HCT116 (cell line): ENCODE data around the gene SMURF1. TPM values are rescaled to one million over a fixed set of nuclear protein-coding genes. Genes with fewer than 3 reads are reported as not detected.

ENCODE experiments used
- ATAC-seq: fragments of 200-7000 bp; cut with Tn5 transposase; 2 replicates; pipeline ENCODE4 v1.9.1; 2020; ENCODE audit warnings: mild to moderate bottlenecking, moderate library complexity
- BruUV-seq: library from RNA; stranded (reverse); fragments of 400-500 nt; replicated peaks from 2 replicates; lab custom pipeline; 2021; lab: Mats Ljungman, UMichigan
- CTCF ChIA-PET: fragments of 300-600 bp; sonication (Branson Sonifier 250); formaldehyde crosslinking; loops from one replicate; lab custom pipeline; 2021; ENCODE audit warnings: antibody characterized with exemption; lab: Charles Lee
- POLR2A ChIA-PET: fragments of 300-600, 350-600 bp; sonication (Branson Sonifier 250); formaldehyde crosslinking; loops from one replicate; lab custom pipeline; 2021; ENCODE audit warnings: antibody characterized with exemption; lab: Charles Lee
- RAD21 ChIA-PET, 2 experiments: fragments of 300-600 bp; sonication (Branson Sonifier 250); formaldehyde crosslinking; loops; one replicate each; lab custom pipeline; 2023; ENCODE audit warnings: low total read pairs in 2 of 2; ENCODE audit not compliant: uncharacterized antibody in 2 of 2, unreplicated experiment in 2 of 2, low non-redundant PET in 1 of 2; lab: Charles Lee
- DNase-seq: peaks from one replicate; pipeline ENCODE4 v3.0.0-alpha.2; 2010; ENCODE audit warnings: low read depth, low spot score
- H2AFZ ChIP-seq: fragments of 200-600 bp; shearing (Covaris generic), sonication (generic); 2 replicates; pipeline ENCODE4 v1.6.1; 2017; ENCODE audit warnings: low read depth, mixed run types, mixed read lengths, antibody characterized with exemption, low read length; ENCODE audit not compliant: poor library complexity, severe bottlenecking
- H3K27ac ChIP-seq: 2 replicates; pipeline ENCODE4 v1.5.1; 2012; ENCODE audit warnings: low read depth, low read length
- H3K27me3 ChIP-seq: fragments of 200-600 bp; sonication (generic); 2 replicates; pipeline ENCODE4 v1.6.1; 2016; ENCODE audit warnings: mixed run types, low read length, mixed read lengths; ENCODE audit not compliant: insufficient read depth
- H3K36me3 ChIP-seq, 2 experiments: fragments of 200-500 bp in 1 of 2; fragments of 200-600 bp in 1 of 2; sonication (Bioruptor generic) in 1 of 2; sonication (generic) in 1 of 2; 2 replicates each; pipeline versions ENCODE4 v1.5.1 to v1.6.1; 2014 to 2016; ENCODE audit warnings: low read length in 2 of 2, inconsistent platforms in 1 of 2, mixed read lengths in 1 of 2, mixed run types in 1 of 2; ENCODE audit not compliant: insufficient read depth in 2 of 2, control insufficient read depth in 1 of 2
- H3K4me1 ChIP-seq, 2 experiments: fragments of 200-600 bp in 1 of 2; sonication (generic) in 1 of 2; 2 replicates each; pipeline versions ENCODE4 v1.5.1 to v1.6.1; 2012 to 2017; ENCODE audit warnings: low read length in 2 of 2, inconsistent platforms in 1 of 2, mild to moderate bottlenecking in 1 of 2, mixed read lengths in 1 of 2, mixed run types in 1 of 2, moderate library complexity in 1 of 2; ENCODE audit not compliant: insufficient read depth in 2 of 2, control insufficient read depth in 1 of 2
- H3K4me2 ChIP-seq: fragments of 200-600 bp; sonication (generic); 2 replicates; pipeline ENCODE4 v1.6.1; 2017; ENCODE audit warnings: mixed run types, low read length, mixed read lengths
- H3K4me3 ChIP-seq, 2 experiments: fragments of 200-600 bp in 1 of 2; sonication (generic) in 1 of 2; replicated peaks in 1 of 2; 2 replicates each; pipeline ENCODE4 v1.5.1; 2011 to 2016; ENCODE audit warnings: low read length in 2 of 2, control low read depth in 1 of 2, low read depth in 1 of 2, mild to moderate bottlenecking in 1 of 2, mixed read lengths in 1 of 2, mixed run types in 1 of 2
- H3K79me2 ChIP-seq: fragments of 200-600 bp; sonication (generic); 2 replicates; pipeline ENCODE4 v1.6.1; 2017; ENCODE audit warnings: mild to moderate bottlenecking, mixed run types, low read length, moderate library complexity, mixed read lengths; ENCODE audit not compliant: insufficient read depth
- H3K9ac ChIP-seq: fragments of 200-600 bp; sonication (generic); 2 replicates; pipeline ENCODE4 v1.6.1; 2016; ENCODE audit warnings: low read length, mixed read lengths
- H3K9me2 ChIP-seq: fragments of 200-600 bp; sonication (generic), shearing (Covaris generic); 2 replicates; pipeline ENCODE4 v1.6.1; 2017; ENCODE audit warnings: mixed run types, mild to moderate bottlenecking, moderate library complexity; ENCODE audit not compliant: insufficient read depth
- H3K9me3 ChIP-seq, 2 experiments: fragments of 200-500 bp in 1 of 2; fragments of 200-600 bp in 1 of 2; sonication (Bioruptor generic) in 1 of 2; sonication (generic) in 1 of 2; 2 replicates each; pipeline ENCODE4 v1.6.1; 2014 to 2017; ENCODE audit warnings: low read length in 2 of 2, mixed read lengths in 2 of 2, inconsistent platforms in 1 of 2, low read depth in 1 of 2, mild to moderate bottlenecking in 1 of 2, mixed run types in 1 of 2, moderate library complexity in 1 of 2; ENCODE audit not compliant: control insufficient read depth in 1 of 2, insufficient read depth in 1 of 2
- H4K20me1 ChIP-seq: fragments of 200-600 bp; sonication (generic), shearing (Covaris generic); 2 replicates; pipeline ENCODE4 v1.6.1; 2017; ENCODE audit warnings: mixed run types, mild to moderate bottlenecking, moderate library complexity; ENCODE audit not compliant: insufficient read depth
- CBX3 ChIP-seq: IDR thresholded peaks from 2 replicates; pipeline ENCODE4 v1.6.1; 2012; ENCODE audit warnings: low read depth
- CEBPB ChIP-seq: IDR thresholded peaks from 2 replicates; pipeline ENCODE4 v1.6.1; 2012; ENCODE audit warnings: low read depth
- CTCF ChIP-seq, 3 experiments: fragments of 200-600 bp in 1 of 3; sonication (generic) in 1 of 3; IDR thresholded peaks in 2 of 3; conservative IDR thresholded peaks in 1 of 3; 2 replicates each; pipeline ENCODE4 v1.5.1; 2012 to 2017; ENCODE audit warnings: low read depth in 2 of 3, low read length in 2 of 3, antibody characterized with exemption in 1 of 3, borderline replicate concordance in 1 of 3, control low read depth in 1 of 3, mild to moderate bottlenecking in 1 of 3, mixed read lengths in 1 of 3, mixed run types in 1 of 3, moderate library complexity in 1 of 3; ENCODE audit not compliant: insufficient read depth in 1 of 3
- EGR1 ChIP-seq: IDR thresholded peaks from 2 replicates; pipeline ENCODE4 v1.6.1; 2012; ENCODE audit warnings: low read depth
- EZH2 ChIP-seq: fragments of 200-600 bp; sonication (generic); IDR thresholded peaks from 2 replicates; pipeline ENCODE4 v1.6.1; 2017; ENCODE audit warnings: antibody characterized with exemption, mixed run types
- FOSL1 ChIP-seq: IDR thresholded peaks from 2 replicates; pipeline ENCODE4 v1.6.1; 2012; ENCODE audit warnings: low read depth
- JUND ChIP-seq: IDR thresholded peaks from 2 replicates; pipeline ENCODE4 v1.6.1; 2012
- POLR2A ChIP-seq: IDR thresholded peaks from 2 replicates; pipeline ENCODE4 v1.7.0; 2011; ENCODE audit warnings: borderline replicate concordance; ENCODE audit not compliant: insufficient read depth, insufficient read length; ENCODE audit errors: extremely low read depth
- RAD21 ChIP-seq: IDR thresholded peaks from 2 replicates; pipeline ENCODE4 v1.6.1; 2012; ENCODE audit warnings: low read depth, mild to moderate bottlenecking
- SIN3A ChIP-seq: IDR thresholded peaks from 2 replicates; pipeline ENCODE4 v1.6.1; 2012; ENCODE audit warnings: low read depth
- YY1 ChIP-seq: IDR thresholded peaks from 2 replicates; pipeline ENCODE4 v1.6.1; 2011; ENCODE audit warnings: low read length, low read depth, moderate library complexity, mild to moderate bottlenecking; ENCODE audit not compliant: insufficient replicate concordance; ENCODE audit errors: extremely low read depth
- ZFX ChIP-seq: fragments of 450-650 bp; IDR thresholded peaks from 2 replicates; pipeline ENCODE4 v1.6.1; 2017
- ZNF274 ChIP-seq: fragments of 200-500 bp; sonication (Bioruptor generic); IDR thresholded peaks from 2 replicates; pipeline ENCODE4 v1.6.1; 2014; ENCODE audit warnings: mild to moderate bottlenecking, low read depth, low read length, inconsistent platforms
- intact Hi-C: fragments of 100-400 bp; cut with micrococcal nuclease; formaldehyde crosslinking; loops from 2 replicates; pipeline ENCODE4 v1.10.0; 2022
- total RNA-seq: library from RNA; stranded (reverse); gene quantifications from one replicate; pipeline ENCODE4 v1.2.1, GENCODE V29; 2021; ENCODE audit not compliant: unreplicated experiment

The SMURF1 gene
- total RNA-seq, 1 experiment from 2014 or later: 24.6 TPM

DNA sequence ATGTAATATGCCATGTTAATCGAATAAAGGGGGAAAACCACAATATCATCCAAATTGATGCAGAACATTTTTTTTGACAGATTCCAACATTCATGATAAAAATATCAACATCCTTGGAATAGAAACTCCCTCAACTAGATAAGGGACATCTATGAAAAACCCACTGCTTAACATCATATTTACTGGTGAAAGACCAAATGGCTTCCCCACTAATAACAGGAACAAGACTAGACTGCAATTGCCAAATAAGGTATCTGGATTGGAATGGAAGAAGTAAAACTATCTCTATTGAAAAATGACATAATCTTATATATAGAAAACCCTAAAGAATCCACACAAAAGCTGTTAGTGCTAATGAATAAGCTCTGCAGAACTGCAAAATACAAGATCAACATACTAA, 27.8 kb downstream of the SMURF1 start:
- CTCF ChIA-PET: no interaction called here
- H4K20me1 ChIP-seq: no peaks in the 10 kb centered on the region
- H3K27me3 ChIP-seq: no peaks in the 10 kb centered on the region
- DNase-seq (no peak), ATAC-seq (no peak)
- H2AFZ ChIP-seq: no peak overlapping the region
- intact Hi-C loops: no loop called here
- no peak overlapping the region for H3K27ac ChIP-seq
- H3K4me1 ChIP-seq: peaks cover 10 to 14% of the 10 kb centered on the region in 2 experiments
- H3K9me3 ChIP-seq: no peaks in the 10 kb centered on the region; a peak in 1 of 4 replicates
- H3K9ac ChIP-seq: no peak overlapping the region
- peaks cover 0 to 7% of the 10 kb centered on the region in 2 experiments; a peak in 1 of 4 replicates for H3K36me3 ChIP-seq
- H3K4me2 ChIP-seq: no peak overlapping the region
- H3K79me2 ChIP-seq: peaks cover 100% of the 10 kb centered on the region
- H3K4me3 ChIP-seq: no peak overlapping the region
- POLR2A ChIA-PET: no interaction called here
- RAD21 ChIA-PET: no interaction called here
- no TSS peak for BruUV-seq
- H3K9me2 ChIP-seq: no peaks in the 10 kb centered on the region
- TF ChIP-seq FOSL1: no peak
- TF ChIP-seq JUND: no peak
- TF ChIP-seq RAD21: no peak
- no peak for TF ChIP-seq POLR2A
- TF ChIP-seq EGR1: no peak
- TF ChIP-seq ZFX: no peak
- no peak for TF ChIP-seq CBX3
- no peak for TF ChIP-seq SIN3A
- no peak for TF ChIP-seq YY1
- no peak for TF ChIP-seq CTCF (IDR thresholded peaks at IDR 0.05 in 2 of 3, conservative IDR thresholded peaks at IDR 0.05 in 1 of 3; ENCODE audit: borderline replicate concordance in 1 of 3, insufficient read depth in 1 of 3, low read depth in 2 of 3, low read length in 2 of 3)
- TF ChIP-seq ZNF274: no peak
- no peak for TF ChIP-seq CEBPB
- TF ChIP-seq EZH2: no peak
